Cardiac fibroblast (primary cell): Measurements from ENCODE around the gene KRT8.

Source experiments
- DNase-seq, 2 donors: peaks; one replicate each; pipeline versions ENCODE4 v3.0.0 to v3.0.0-alpha.2; 2010; ENCODE audit warnings: low read depth in 2 of 2
- H3K4me3 ChIP-seq, 2 donors: replicated peaks in 1 of 2; 1 replicate in 1 of 2; 2 replicates in 1 of 2; pipeline ENCODE4 v1.5.1; 2011; ENCODE audit warnings: low read depth in 2 of 2, low read length in 2 of 2, mild to moderate bottlenecking in 2 of 2, moderate library complexity in 1 of 2
- TF ChIP-seq, protein P1 (sequence below): IDR thresholded peaks from one replicate; pipeline ENCODE4 v1.5.1; 2011; ENCODE audit warnings: low read depth, mild to moderate bottlenecking, low read length, inconsistent platforms

KRT8 gene

DNA sequence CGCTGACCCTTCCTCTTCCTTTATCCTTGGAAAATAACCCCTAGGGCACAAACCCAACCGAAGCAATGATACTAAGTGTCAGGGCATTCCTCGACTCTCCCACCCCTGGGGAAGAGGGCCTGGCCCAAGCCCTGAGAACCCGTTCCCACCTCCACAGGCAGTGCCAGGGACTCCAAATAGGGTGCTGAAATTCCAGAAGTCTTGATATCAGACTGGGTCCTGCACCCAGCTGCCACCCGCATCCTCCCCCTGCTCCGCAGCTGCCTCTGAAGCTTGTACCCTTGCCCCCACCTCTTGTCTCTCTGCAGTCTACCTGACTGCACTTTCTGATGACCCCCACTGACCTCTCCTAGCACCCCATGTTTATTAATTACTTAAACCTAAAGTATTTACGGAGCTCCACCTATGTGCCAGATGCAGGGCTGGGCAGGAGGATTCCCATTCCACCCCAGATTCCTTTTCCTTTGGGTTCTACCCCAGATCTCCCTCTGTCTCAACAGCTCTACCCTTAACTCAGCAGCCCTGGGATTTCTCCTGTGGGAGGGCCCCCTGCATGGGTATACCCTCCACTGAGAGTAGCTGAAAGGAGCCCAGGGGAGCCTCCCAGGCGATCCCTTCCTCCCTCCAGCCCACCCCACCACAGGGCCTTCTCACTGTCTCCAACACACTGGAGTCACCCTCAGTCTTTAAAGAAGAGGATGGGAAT lies 40.0 kb upstream of the KRT8 start:
- DNase-seq = no peak
- TF ChIP-seq, protein P1, sequence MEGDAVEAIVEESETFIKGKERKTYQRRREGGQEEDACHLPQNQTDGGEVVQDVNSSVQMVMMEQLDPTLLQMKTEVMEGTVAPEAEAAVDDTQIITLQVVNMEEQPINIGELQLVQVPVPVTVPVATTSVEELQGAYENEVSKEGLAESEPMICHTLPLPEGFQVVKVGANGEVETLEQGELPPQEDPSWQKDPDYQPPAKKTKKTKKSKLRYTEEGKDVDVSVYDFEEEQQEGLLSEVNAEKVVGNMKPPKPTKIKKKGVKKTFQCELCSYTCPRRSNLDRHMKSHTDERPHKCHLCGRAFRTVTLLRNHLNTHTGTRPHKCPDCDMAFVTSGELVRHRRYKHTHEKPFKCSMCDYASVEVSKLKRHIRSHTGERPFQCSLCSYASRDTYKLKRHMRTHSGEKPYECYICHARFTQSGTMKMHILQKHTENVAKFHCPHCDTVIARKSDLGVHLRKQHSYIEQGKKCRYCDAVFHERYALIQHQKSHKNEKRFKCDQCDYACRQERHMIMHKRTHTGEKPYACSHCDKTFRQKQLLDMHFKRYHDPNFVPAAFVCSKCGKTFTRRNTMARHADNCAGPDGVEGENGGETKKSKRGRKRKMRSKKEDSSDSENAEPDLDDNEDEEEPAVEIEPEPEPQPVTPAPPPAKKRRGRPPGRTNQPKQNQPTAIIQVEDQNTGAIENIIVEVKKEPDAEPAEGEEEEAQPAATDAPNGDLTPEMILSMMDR = no peak
- no peak overlapping the region for H3K4me3 ChIP-seq

DNA sequence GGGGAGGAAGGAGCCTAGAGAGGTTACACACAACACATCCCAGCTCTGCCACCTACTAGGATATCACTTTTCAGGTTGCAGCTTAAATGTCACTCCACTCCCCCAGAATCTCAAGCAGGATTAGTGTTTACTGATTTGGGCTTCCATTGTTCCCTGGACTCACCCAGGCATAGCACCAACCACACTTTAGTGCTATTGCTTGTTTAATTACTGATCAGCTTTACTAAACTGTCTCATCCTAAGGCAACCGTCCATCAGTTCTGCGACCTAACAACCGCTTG lies 38.0 kb upstream of the KRT8 start:
- TF ChIP-seq, protein P1 = no peak
- no peak overlapping the region for H3K4me3 ChIP-seq
- no peak for DNase-seq

DNA sequence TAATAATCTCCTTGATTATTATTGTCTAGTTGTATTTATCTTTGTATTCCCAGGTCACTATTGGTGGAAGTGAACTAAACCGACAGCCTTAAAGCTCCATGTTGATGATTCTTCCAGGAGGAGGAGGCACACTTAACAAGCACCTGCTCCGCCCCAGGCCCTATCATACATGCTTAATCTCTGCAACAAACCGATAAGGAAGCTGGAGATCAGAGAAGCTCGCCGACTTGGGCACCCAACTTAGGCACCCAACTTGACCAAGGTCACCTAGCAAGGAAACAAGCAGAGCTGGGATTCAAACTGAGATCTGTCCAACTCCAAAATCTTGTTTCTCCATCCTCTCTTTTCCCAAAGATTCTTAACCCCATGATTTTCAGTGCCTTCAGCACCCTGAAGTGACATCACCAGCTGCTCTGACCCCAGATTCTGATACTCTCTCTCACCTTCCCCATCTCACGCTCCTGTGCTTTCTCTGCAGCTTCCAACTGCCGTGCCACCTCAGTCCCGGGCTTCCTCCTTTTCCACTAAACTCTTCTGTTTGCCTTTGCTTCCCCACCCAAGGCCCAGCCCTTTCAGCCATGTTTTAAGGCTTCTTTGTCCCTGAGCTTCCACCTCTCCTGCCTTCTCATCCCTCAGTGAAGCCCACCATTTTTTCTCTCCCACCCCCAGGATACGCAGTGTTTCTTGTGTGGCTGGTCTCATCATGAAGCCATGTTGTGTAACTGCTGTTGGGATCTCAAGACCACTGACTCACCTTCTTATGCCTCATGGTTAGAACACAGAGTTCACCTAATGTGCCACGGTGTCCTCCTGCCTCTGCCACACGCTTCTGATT lies 37.4 kb upstream of the KRT8 start:
- DNase-seq = no peak
- H3K4me3 ChIP-seq = no peak overlapping the region
- TF ChIP-seq, protein P1 = no peak

DNA sequence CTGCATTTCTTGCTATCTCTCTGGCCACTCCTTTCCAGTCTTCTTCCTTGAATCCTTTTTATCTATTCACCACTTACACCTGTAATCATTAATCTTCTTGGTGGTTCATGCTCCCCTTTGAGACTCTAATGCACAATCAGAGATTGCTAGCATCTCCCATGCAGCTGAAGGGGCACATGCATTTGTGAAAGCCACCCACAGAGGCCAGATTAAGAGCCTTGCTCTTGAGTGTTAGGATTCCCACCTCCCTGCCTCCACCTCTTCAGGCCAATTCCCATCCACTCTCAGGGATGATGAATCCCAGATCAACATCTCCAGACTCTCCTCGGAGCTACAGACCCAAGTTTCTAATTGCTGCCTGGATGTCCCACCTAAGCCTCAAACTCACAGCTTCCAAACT lies 24.7 kb upstream of the KRT8 start:
- no peak for DNase-seq
- no peak overlapping the region for H3K4me3 ChIP-seq

DNA sequence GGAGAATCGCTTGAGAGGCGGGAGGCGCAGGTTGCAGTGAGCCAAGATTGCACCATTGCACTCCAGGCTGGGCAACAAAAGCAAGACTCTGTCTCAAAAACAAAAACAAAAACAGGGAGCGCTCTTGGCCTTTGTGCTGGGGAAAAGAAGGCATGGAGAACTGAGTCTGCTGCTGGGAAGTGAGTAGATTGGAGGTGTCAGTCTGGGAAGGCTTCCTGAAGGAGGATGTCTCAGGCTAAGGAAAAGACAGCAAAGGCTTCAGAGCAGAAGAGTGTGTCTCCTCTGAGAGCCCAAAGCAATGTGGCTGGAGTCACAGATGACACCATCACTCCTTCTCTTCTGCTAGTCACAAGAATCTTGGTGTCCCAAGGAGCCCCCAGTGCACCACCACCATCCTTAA lies 23.1 kb upstream of the KRT8 start:
- no peak for DNase-seq
- no peak overlapping the region for H3K4me3 ChIP-seq
- TF ChIP-seq, protein P1 = no peak

More for the DNA sequence above, 24.7 kb upstream of the KRT8 start:
- TF ChIP-seq, protein P1 = no peak

DNA sequence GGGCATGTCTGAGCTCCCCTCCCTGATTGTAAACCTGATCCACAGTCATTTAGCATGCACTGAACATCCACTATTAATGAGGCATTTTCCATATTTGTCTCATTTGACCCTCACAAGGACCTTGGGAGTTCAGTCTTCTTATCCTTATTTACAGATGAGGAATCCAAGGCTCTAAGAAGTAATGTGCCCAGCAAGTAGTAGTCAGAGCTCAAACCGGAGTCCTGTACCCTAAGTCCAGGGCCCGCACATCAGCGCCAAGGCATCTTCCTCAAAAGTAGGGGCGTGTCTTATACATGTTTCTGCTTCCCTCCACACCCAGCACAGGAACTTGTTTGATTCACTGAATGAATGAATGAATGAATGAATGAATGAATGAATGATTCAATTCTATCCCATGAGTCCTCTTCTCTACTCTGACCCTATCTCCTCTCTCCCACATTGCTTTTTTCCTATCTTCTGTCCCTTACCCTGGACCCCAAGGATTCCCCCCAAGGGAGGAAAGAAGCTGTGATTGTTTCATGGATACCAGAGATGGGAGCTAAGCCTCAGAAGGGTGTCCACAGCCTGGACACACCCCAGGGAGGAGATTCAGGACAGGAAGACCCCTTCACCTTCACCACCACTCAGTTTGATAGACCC lies 21.8 kb upstream of the KRT8 start:
- DNase-seq = no peak
- H3K4me3 ChIP-seq = no peak overlapping the region
- TF ChIP-seq, protein P1 = no peak
